ENCODE results near the gene RNPEPL1. TPM values are rescaled to one million over a fixed set of nuclear protein-coding genes. Genes with fewer than 3 reads are reported as not detected.

Gene RNPEPL1
- polyA plus RNA-seq, 2 of the 4 experiments (the other 2 are of a cell fraction): 9.2 to 26.3 TPM

- CTCF ChIA-PET: interaction anchor here (1.4 kb wide), 1 partner anchor 64 kb away, joined by 4 read pairs; no protein-coding TSS in a partner anchor
- POLR2A ChIA-PET: no interaction called here
- no peak overlapping the region for H3K27ac ChIP-seq
- no peak for DNase-seq (ENCODE audit: low read depth in 1 of 2, low spot score in 1 of 2)
- no peaks in the 10 kb centered on the region for H3K4me1 ChIP-seq
- no peak for ATAC-seq
- H3K4me2 ChIP-seq: no peak overlapping the region
- peaks cover 15% of the 10 kb centered on the region for H3K9me3 ChIP-seq
- no peak overlapping the region for H3K4me3 ChIP-seq
- TF ChIP-seq MAX (IDR thresholded peaks at IDR 0.05): no peak
- WGBS (ENCODE audit: missing lambda C conversion rate): 87% methylated on average over 28 of the region's 50 CpGs
- FAIRE-seq: no peak
Observed at GRCh38 chr2:240629968-240630770, 61.9 kb downstream of the RNPEPL1 start.

Other genes starting within 250 kb of the RNPEPL1 start
- 19.8 and 22.7 TPM in 2 replicates for gene GPC1, start 132.8 kb upstream of the RNPEPL1 start, polyA plus RNA-seq (2011; rRNA removed)
- 93.5 to 107 TPM (median 97.7 TPM) in 3 replicates for gene GPC1, start 132.8 kb upstream of the RNPEPL1 start, polyA plus RNA-seq (2017; fragmentation: RNase III; extraction: RNeasy Plus Mini Kit Qiagen cat#74134 plus additional on column Dnase treatment)
- 16.5 and 18.9 TPM in 2 replicates for gene ANKMY1, start 10.5 kb upstream of the RNPEPL1 start, polyA plus RNA-seq (2011; rRNA removed)
- 10.6 to 13.4 TPM (median 12.0 TPM) in 3 replicates for gene ANKMY1, start 10.5 kb upstream of the RNPEPL1 start, polyA plus RNA-seq (2017; fragmentation: RNase III; extraction: RNeasy Plus Mini Kit Qiagen cat#74134 plus additional on column Dnase treatment)
- gene DUSP28, start 8.1 kb upstream of the RNPEPL1 start, polyA plus RNA-seq (2011; rRNA removed): 11.8 and 14.3 TPM in 2 replicates
- gene DUSP28, start 8.1 kb upstream of the RNPEPL1 start, polyA plus RNA-seq (2017; fragmentation: RNase III; extraction: RNeasy Plus Mini Kit Qiagen cat#74134 plus additional on column Dnase treatment): 5.2 to 5.8 TPM (median 5.6 TPM) in 3 replicates
- 8.4 and 9.5 TPM in 2 replicates for gene CAPN10, start 18.2 kb downstream of the RNPEPL1 start, polyA plus RNA-seq (2011; rRNA removed)
- gene CAPN10, start 18.2 kb downstream of the RNPEPL1 start, polyA plus RNA-seq (2017; fragmentation: RNase III; extraction: RNeasy Plus Mini Kit Qiagen cat#74134 plus additional on column Dnase treatment): 15.8 to 17.7 TPM (median 15.9 TPM) in 3 replicates
- 0.65 and 1.3 TPM in 2 replicates for gene GPR35, start 57.0 kb downstream of the RNPEPL1 start, polyA plus RNA-seq (2011; rRNA removed)
- gene GPR35, start 57.0 kb downstream of the RNPEPL1 start, polyA plus RNA-seq (2017; fragmentation: RNase III; extraction: RNeasy Plus Mini Kit Qiagen cat#74134 plus additional on column Dnase treatment): 0.79 to 1.0 TPM (median 0.90 TPM) in 3 replicates
- not detected in 2 replicates for gene AQP12B, start 114.4 kb downstream of the RNPEPL1 start, polyA plus RNA-seq (2011; rRNA removed)
- not detected in 3 replicates for gene AQP12B, start 114.4 kb downstream of the RNPEPL1 start, polyA plus RNA-seq (2017; fragmentation: RNase III; extraction: RNeasy Plus Mini Kit Qiagen cat#74134 plus additional on column Dnase treatment)
- gene AQP12A, start 123.4 kb downstream of the RNPEPL1 start, polyA plus RNA-seq (2011; rRNA removed): not detected in 2 replicates
- gene AQP12A, start 123.4 kb downstream of the RNPEPL1 start, polyA plus RNA-seq (2017; fragmentation: RNase III; extraction: RNeasy Plus Mini Kit Qiagen cat#74134 plus additional on column Dnase treatment): not detected in 3 replicates

Measured in A549 (cell line).